Skeletal muscle cell (primary cell): Measurements from ENCODE around the gene FNBP1.
"Not testable (repeated sequence)": the region's sequence is repeated elsewhere in the genome, so short reads cannot be mapped to it uniquely, and the experiment has no call there.

Experiments used
- DNase-seq: peaks from one replicate; pipeline ENCODE4 v3.0.0-alpha.2; 2010; ENCODE audit warnings: low read depth
- H3K4me3 ChIP-seq: 2 replicates; pipeline ENCODE4 v1.5.1; 2011; ENCODE audit warnings: low read depth, mild to moderate bottlenecking, control low read depth, low read length, moderate library complexity

Gene FNBP1

DNA sequence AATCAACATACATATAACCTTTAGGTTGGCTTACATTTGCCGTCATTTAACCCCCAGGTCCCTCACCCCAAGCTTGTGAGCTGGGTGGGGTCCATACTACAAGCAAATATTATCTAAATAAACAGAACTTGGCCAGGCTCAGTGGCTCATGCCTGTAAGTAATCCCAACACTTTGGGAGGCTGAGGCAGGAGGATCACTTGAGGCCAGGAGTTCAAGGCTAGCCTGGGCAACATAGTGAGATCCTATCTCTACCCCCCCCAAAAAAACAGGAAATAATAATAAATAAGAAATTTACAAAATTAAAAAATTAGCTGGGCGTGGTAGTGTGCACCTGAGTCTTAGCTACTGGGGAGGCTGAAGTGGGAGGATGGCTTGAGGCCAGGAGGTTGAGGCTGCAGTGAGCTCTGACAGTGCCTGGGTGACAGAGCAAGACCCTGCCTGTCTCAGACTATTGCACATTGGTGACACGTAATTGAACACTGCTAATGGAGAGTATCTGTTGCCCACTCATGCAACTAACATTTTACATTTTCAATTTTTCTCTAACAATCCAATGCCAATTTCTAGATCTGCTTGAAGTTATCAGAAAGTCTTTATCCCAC is 18.9 kb downstream of the FNBP1 start:
- H3K4me3 ChIP-seq: no peak overlapping the region
- no peak for DNase-seq

DNA sequence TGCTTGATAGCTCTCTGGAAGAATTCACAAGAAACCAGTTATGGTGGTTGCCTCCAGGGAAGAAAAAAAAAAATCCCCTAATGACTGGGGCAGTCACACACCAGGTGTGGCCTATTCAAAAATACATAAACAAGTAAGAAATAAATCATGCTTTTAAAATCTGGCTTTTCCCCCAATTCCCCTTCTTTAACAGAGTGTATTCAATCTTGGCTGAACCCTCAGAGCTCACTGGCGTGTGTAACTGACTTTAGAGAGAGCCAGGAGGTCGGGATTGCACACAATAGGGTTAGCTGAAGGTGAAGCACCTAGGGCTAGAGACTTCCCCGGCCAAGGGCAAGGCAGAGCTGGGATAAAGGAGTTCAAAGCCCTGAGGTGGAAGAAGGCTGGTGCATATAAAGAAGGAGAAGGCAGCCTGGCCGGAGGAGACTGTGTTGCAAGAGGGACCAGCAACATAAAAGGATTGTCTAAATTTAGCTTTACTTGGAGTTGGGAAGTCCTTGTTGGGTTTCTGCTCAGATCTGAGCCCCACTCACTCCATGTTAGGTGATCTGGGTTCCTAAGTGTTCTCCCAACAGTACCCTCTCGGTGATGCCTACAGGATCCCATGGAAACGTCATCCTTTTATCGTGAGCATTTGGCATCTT is 19.7 kb downstream of the FNBP1 start:
- H3K4me3 ChIP-seq: no peak overlapping the region
- no peak for DNase-seq

DNA sequence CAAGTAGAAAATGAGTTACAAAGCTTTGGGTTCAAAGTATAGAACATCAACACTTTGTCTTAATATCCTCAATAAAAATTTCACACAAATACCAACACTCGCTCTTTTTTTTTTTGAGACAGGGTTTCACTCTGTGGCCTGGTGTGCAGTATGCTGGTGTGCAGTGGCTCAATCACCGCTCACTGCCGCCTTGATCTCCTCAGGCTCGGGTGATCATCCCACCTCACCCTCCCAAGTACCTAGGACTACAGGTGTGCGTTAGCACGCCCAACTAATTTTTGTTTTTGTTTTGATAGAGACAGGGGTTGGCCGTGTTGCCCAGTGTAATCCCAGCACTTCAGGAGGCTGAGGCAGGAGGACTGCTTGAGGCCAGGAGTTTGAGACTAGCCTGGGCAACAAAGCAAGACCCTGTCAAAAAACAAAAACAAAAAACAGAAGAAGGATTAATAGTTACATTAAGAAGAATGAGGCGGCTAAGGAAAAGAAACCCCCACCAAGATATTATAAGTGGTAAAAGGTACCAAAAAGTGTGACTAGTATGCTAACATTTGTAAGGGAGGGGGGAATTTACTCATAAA is 20.3 kb downstream of the FNBP1 start:
- no peak overlapping the region for H3K4me3 ChIP-seq
- DNase-seq: no peak

DNA sequence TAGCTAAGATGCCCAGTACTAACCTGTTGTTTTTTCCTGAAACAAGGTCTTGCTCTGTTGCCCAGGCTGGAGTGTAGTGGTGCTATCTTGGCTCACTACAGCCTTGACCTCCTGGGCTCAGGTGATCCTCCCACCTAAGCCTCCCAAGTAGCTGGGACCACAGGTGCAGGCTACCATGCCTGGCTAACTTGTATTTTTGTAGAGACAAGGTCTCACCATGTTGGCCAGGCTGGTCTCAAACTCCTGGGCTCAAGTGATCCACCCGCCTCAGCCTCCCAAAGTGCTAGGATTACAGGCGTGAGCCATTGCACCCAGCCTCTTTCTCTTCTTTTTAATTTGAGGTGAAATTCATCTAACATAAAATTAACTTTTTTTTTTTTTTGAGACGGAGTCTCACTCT is 21.1 kb downstream of the FNBP1 start:
- DNase-seq, H3K4me3 ChIP-seq: not testable (repeated sequence)

DNA sequence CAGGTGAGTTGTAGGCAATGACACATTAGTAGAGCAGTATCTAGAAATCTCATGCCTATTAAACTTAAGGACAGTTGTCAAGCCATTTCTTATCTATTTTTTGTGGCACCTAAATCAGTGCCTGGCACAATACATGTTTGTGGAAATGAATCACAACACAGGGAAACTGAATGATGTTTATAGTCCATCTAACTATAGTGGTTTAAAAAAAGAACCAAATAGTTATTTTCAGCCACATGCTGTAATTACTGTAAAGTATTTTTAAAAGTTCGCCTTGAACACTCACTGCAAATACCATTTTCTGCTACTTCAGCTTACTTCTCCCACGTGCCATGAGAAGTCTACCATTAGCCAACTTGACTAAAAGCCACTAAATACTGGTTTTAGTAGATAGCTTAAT is 21.9 kb downstream of the FNBP1 start:
- no peak for DNase-seq
- H3K4me3 ChIP-seq: no peak overlapping the region

DNA sequence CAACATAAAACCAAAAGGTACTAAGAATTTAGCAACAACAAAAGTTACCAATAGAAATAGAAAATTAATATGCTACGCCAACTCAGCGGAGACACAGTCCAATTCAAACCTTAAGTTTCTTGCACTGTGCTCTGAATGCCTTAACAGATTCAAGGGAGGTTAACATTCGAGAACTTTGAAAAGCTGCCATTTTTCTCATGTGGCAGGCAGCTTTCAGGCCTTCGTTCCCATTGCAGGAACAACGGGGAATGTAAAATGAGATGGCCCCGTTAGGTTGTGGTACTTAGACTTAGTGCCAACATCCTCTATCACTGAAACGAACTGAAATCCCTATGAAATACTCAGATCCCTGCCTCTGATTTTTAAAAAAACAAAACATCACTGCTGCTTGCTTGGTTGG is 22.4 kb downstream of the FNBP1 start:
- no peak overlapping the region for H3K4me3 ChIP-seq
- DNase-seq: no peak

DNA sequence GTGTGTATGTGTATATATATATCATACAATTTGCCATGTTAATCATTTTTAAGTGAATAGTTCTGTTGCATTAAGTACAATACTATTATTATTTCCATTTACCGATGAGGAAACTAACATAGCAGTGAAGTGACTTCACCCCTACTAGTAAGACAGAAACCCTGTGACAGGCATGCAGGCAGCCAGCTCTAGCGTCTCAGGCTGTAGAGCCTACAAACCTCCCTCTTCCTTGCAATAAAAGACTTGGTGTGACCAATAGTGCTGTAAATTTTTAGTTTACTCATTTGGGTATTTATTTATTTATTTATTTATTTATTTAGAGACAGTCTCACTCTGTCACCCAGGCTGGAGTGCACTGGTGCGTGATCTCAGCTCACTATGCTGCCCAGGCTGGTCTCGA is 24.7 kb downstream of the FNBP1 start:
- H3K4me3 ChIP-seq: no peak overlapping the region
- DNase-seq: no peak

DNA sequence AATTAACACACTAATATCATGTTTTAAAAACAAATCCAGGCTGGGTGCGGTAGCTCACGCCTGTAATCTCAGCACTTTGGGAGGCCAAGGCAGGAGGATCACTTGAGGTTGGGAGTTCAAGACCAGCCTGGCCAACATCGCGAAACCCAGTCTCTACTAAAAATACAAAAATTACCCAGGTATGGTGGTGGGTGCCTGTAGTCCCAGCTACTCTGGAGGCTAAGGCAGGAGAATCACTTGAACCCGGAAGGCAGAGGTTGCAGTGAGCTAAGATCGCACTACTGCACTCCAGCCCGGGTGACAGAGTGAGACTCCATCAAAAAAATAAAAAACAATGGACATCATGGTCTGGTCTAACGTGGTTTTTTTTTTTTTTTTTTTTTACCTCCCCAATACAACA is 25.5 kb downstream of the FNBP1 start:
- not testable (repeated sequence) for H3K4me3 ChIP-seq, DNase-seq

DNA sequence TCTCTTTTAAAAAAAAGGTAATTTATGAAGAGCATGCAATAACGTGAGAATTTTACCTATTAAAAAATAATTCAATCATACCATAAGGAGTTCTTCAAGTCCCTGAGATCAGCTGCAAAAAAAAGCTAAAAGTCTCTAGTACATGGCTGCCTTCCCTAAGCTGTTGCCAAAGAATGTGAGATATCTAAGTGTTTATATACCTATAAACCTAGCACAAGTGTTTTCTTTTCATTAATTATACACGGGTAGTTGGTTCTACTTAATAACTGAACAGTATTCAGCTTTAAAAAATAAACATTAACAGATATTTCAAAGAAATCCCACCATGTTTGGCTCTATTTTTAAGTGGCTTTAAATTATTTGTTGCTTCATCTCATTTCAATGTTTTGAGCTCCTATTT is 25.9 kb downstream of the FNBP1 start:
- H3K4me3 ChIP-seq: no peak overlapping the region
- no peak for DNase-seq

DNA sequence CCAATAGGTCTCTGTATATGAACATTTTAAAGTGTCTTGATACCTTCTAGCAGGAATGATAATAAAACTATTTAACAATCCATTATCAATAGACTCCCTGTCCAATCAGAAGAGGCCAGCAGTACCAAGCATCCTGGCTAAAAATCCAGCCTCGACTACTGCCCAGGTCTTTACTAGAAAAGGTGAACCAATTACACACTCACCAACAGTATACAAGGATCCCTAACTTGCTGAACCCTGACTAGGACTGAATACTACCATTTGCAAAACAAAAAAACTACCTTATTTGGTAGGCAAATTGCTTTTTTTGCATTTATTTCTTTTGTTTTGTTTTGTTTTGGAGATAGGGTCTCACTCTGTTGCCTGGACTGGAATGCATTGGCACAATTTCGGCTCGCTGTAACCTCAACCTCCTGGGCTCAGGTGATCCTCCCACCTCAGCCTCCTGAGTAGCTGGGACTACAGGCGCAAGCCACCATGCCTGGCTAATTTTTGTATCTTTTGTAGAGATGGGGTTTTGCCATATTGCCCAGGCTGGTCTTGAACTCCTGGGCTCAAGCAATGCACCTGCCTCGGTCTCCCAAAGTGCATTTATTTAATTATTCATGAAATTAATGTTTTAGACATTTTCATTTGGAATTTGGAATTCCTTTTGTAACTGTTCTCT is 27.5 kb downstream of the FNBP1 start:
- no peak overlapping the region for H3K4me3 ChIP-seq
- DNase-seq: no peak

DNA sequence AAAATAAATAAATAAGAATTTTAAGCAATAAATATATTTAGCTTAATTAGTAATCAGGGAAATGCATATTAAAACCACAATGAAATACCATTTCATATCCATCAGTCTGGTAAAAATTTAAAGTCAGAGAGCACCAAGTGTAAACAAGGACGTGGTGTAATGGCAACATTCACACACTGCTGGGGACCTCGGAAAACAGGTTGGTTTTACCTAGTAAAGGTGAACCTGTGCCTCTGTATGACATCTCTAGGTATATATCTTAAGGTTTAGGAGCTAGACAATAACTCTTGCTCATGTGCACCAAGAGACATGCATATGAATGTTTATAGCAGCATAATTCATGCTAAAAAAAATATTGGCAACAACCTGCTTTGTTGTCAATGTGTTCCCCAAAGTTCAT is 29.7 kb downstream of the FNBP1 start:
- H3K4me3 ChIP-seq: no peak overlapping the region
- DNase-seq: no peak

DNA sequence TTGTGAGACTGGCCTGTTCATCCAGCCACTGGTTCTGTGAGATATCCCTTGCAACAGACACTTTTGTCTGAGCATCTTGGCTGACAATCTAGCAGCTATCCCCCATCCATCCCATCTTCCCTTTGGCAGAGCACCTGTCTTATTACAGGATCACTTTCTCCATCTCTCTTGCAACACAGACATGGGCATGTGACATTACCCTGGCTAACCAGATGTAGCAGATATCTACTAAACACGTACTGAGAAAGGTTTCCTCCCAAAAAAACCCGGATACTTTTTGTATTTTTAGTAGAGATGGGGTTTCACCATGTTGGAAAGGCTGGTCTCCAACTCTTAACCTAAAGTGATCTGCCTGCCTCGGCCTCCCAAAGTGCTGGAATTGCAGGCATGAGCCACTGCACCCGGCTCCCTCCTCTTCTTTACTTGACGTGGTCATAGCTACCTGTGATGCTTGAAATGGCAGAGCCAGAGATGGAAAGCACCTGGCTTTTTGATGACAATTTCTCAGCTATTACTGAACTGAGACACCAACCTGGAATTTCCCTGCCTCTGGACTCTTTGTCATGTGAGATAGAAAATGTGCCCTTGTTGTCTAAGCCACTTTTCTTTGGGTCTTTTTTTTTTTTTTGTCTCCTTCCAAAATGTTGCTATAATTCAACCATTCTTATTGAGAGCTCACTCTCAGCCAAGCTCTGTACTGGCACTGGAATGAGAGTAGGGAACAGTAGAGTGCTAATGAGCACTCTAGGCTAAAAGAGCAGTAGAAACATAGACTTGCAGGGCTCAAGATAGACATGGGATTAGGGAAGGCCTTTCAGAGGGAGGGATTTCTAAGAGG is 32.6 kb downstream of the FNBP1 start:
- DNase-seq: no peak
- no peak overlapping the region for H3K4me3 ChIP-seq

DNA sequence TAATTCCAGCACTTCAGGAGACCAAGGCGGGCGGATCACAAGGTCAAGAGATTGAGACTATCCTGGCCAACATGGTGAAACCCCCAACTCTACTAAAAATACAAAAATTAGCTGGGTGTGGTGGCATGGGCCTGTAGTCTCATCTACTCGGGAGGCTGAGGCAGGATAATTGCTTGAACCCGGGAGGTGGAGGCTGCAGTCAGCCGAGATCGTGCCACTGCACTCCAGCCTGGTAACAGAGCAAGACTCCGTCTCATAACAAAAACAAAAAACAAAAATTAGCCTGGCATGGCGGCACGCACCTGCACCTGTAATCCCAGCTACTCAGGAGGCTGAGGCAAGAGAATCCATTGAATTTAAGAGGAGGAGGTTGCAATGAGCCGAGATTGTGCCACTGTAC is 33.4 kb downstream of the FNBP1 start:
- DNase-seq, H3K4me3 ChIP-seq: not testable (repeated sequence)

DNA sequence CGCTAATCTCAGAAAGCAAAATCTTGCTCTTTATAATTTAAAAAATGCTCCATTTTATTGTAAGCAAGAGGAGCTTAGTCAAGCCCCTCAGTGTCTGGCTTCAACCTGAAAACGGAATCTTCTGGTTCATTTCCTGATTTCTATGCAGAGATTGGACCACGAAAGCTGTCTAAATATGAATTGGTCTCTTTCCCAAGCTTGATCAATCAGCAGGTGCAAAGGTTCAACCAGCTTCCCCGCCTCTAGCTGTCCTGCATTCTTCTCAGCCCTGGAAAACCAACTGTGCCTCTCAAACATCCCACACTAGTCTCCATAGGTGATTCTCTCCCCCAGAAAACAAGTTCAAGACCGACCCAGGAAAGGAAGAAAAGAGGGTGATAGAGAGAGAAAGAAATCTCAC is 34.5 kb downstream of the FNBP1 start:
- no peak overlapping the region for H3K4me3 ChIP-seq
- DNase-seq: no peak

DNA sequence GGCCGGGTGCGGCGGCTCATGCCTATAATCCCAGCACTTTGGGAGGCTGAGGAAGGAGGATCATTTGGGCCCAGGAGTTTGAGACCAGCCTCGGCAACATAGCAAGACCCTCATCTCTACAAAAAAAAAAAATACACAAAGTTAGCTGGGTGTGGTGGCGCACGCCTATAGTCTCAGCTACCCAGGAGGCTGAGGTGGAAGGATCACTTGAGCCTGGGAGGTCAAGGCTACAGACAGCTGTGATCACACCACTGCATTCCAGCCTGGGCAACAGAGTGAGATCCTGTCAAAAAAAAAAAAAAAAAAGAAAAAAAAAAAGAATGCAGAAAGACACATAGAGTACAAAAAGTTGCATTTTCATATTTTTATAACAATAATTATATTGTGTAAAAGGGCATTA is 36.0 kb downstream of the FNBP1 start:
- H3K4me3 ChIP-seq, DNase-seq: not testable (repeated sequence)

DNA sequence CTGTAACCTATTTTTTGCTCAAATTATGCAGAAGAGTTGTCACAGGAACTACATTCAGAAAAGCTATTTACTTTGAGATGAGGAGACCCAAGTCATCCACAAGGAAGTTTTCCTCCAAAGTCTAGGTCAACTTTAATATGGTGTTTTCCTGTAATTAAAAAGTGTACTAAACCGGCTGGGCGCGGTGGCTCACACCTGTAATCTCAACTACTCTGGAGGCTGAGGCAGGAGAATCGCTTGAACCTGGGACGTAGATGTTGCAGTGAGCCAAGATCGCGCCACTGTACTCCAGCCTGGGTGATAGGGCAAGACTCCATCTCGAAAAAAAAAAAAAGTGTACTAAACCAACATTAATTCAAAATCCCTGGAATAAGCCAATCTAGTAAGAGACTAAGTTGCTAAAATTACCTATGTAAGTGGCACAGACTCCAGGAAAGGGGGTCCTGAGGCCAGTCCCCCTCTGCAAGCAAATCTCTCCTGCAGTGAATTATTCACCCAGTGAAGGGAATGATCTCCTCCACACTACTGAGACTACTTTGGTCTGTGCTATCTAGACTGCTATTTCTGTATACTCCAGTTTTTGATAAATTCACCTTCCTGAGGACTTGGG is 38.9 kb downstream of the FNBP1 start:
- no peak overlapping the region for H3K4me3 ChIP-seq
- DNase-seq: no peak

DNA sequence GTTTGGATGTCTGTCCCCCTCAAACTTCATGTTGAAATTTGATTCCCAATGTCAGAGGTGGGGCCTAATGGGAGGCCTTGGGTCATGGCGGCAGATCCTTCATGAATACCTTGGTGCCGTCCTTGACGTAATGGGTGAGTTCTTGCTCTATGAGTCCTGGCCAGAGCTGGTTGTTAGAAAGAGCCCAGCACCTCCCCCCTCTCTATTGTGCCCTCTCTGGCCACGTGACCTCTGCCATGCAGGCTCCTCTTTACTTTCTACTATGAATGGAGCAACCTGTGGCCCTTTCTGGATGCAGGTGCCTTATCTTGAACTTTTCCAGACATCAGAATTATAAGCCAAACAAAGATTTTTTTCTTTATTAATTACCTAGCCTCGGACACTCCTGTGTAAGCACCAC is 40.7 kb downstream of the FNBP1 start:
- H3K4me3 ChIP-seq: no peak overlapping the region
- no peak for DNase-seq

DNA sequence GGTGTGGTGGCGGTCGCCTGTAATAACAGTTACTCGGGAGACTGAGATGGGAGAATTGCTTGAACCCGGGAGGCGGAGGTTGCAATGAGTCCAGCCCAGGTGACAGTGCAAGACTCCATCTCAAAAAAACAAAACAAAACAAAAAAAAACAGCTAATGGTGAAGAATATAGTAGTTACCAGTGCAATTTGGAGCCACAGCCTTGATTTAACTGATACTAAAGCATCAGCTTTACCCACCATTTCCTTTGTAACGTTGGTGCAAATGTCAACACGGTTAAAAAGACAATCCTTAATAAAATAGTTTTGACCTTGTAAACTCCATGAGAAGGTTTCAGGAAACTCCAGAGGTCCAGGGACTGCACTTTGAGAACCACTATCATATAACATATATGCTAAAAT is 41.8 kb downstream of the FNBP1 start:
- DNase-seq: no peak
- no peak overlapping the region for H3K4me3 ChIP-seq

DNA sequence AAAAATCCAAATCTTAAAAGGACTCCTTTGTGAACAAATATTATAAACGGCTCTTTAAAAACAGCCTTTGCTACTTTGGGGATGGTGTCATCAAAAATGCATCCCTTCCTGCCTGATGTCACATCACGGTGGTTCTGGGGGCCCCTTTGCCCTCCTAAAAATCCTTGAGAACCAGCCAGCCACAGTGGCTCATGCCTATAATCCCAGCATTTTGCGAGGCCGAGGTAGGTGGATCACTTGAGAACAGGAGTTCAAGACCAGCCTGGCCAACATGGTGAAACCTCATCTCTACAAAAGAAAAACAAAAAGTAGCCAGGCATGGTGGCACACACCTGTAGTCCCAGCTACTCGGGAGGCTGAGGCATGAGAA is 43.9 kb downstream of the FNBP1 start:
- no peak overlapping the region for H3K4me3 ChIP-seq
- DNase-seq: no peak
